HG02938 (cell line): Measurements from ENCODE around the gene RAB3C.
A peak's percentile ranks its signal among the peaks of the same experiment; 100 is the strongest.

Experiments
- ATAC-seq: cut with Tn5 transposase; IDR thresholded peaks from one replicate; pipeline ENCODE4 v1.9.1; 2021; ENCODE audit warnings: mild to moderate bottlenecking, moderate library complexity; ENCODE audit not compliant: unreplicated experiment

RAB3C gene

GRCh38 chr5:58860680-58861079 lies 277.8 kb downstream of the RAB3C start:
- ATAC-seq: no peak

GRCh38 chr5:58868931-58869330 lies 286.1 kb downstream of the RAB3C start:
- ATAC-seq: no peak

- peak; percentile 74 for ATAC-seq
Measured at GRCh38 chr5:58871648-58872242, 288.9 kb downstream of the RAB3C start.

GRCh38 chr5:58872670-58873273 lies 289.9 kb downstream of the RAB3C start:
- no peak for ATAC-seq

- ATAC-seq: no peak
Measured at GRCh38 chr5:58875599-58875998, 292.7 kb downstream of the RAB3C start.

GRCh38 chr5:58885260-58885659 lies 302.4 kb downstream of the RAB3C start:
- ATAC-seq: peak; percentile 65

- peak; percentile 62 for ATAC-seq
Measured at GRCh38 chr5:58886315-58887207, 303.7 kb downstream of the RAB3C start.

GRCh38 chr5:58887311-58887710 lies 304.4 kb downstream of the RAB3C start:
- no peak for ATAC-seq

- no peak for ATAC-seq
Measured at GRCh38 chr5:58887721-58888409, 305.0 kb downstream of the RAB3C start.

GRCh38 chr5:58890265-58890664 lies 307.4 kb downstream of the RAB3C start:
- ATAC-seq: no peak

- no peak for ATAC-seq
Measured at GRCh38 chr5:58890701-58891085, 307.8 kb downstream of the RAB3C start.

- peak; percentile 45 for ATAC-seq
Measured at GRCh38 chr5:58891086-58891970, 308.5 kb downstream of the RAB3C start.

GRCh38 chr5:58891971-58892343 lies 309.1 kb downstream of the RAB3C start:
- no peak for ATAC-seq

GRCh38 chr5:58893551-58893950 lies 310.7 kb downstream of the RAB3C start:
- no peak for ATAC-seq

GRCh38 chr5:58898006-58898405 lies 315.1 kb downstream of the RAB3C start:
- ATAC-seq: no peak

GRCh38 chr5:58898538-58898937 lies 315.7 kb downstream of the RAB3C start:
- ATAC-seq: no peak

- no peak for ATAC-seq
Measured at GRCh38 chr5:58901271-58901670, 318.4 kb downstream of the RAB3C start.

- no peak for ATAC-seq
Measured at GRCh38 chr5:58902305-58902704, 319.4 kb downstream of the RAB3C start.

GRCh38 chr5:58902765-58903164 lies 319.9 kb downstream of the RAB3C start:
- ATAC-seq: no peak

- ATAC-seq: no peak
Measured at GRCh38 chr5:58904737-58905136, 321.9 kb downstream of the RAB3C start.
